ENCODE results near the gene MYRIP.

DNA sequence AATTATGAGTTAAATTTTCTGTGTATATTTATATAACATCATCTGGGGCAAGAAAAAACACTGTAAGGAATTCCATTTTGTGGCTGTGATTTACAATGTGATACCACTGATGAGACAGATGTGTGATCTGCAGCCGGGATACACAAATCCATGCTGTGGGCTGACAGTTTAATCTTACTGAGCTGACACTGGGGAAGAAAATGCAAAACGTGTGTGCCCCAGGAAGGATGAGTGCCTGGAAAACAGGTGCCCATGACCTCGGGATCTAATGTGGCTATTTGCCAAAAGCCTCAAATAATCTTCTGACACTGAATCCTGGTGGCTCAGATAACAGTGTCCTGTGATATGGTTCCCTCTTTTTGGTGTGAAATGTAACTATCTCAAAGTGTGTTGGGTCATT lies 10.5 kb downstream of the MYRIP start:
- TF ChIP-seq, protein P1, sequence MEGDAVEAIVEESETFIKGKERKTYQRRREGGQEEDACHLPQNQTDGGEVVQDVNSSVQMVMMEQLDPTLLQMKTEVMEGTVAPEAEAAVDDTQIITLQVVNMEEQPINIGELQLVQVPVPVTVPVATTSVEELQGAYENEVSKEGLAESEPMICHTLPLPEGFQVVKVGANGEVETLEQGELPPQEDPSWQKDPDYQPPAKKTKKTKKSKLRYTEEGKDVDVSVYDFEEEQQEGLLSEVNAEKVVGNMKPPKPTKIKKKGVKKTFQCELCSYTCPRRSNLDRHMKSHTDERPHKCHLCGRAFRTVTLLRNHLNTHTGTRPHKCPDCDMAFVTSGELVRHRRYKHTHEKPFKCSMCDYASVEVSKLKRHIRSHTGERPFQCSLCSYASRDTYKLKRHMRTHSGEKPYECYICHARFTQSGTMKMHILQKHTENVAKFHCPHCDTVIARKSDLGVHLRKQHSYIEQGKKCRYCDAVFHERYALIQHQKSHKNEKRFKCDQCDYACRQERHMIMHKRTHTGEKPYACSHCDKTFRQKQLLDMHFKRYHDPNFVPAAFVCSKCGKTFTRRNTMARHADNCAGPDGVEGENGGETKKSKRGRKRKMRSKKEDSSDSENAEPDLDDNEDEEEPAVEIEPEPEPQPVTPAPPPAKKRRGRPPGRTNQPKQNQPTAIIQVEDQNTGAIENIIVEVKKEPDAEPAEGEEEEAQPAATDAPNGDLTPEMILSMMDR (IDR thresholded peaks at IDR 0.05), result no peak
- TF ChIP-seq ETV6 (CRISPR knock-in tag; IDR thresholded peaks at IDR 0.05), result no peak
- no peak for TF ChIP-seq HMGA2 (CRISPR knock-in tag; IDR thresholded peaks at IDR 0.05)
- no peak for TF ChIP-seq CBFB (CRISPR knock-in tag; IDR thresholded peaks at IDR 0.05; ENCODE audit: low read depth)
- TF ChIP-seq ZNF416 (CRISPR knock-in tag; IDR thresholded peaks at IDR 0.05), result no peak
- TF ChIP-seq, protein P2, sequence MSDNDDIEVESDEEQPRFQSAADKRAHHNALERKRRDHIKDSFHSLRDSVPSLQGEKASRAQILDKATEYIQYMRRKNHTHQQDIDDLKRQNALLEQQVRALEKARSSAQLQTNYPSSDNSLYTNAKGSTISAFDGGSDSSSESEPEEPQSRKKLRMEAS (CRISPR knock-in tag; IDR thresholded peaks at IDR 0.05), result no peak
